HAP-1 (cell line): ENCODE data around the gene COPE.
A peak's percentile ranks its signal among the peaks of the same experiment; 100 is the strongest.

Experiments used
- DNase-seq, 2 experiments: peaks; one replicate each; pipeline ENCODE4 v3.0.0-alpha.2; 2016 to 2020; ENCODE audit warnings: low spot score in 2 of 2
- H3K27me3 ChIP-seq: fragments of 250-450 bp; sonication (Bioruptor Pico); 2 replicates; pipeline ENCODE4 v1.5.1; 2020; ENCODE audit warnings: low read depth, mild to moderate bottlenecking, moderate library complexity
- H3K36me3 ChIP-seq: fragments of 250-450 bp; sonication (Bioruptor Pico); replicated peaks from 2 replicates; pipeline ENCODE4 v1.5.1; 2020; ENCODE audit warnings: mild to moderate bottlenecking
- H3K4me1 ChIP-seq: fragments of 250-450 bp; sonication (Bioruptor Pico); 2 replicates; pipeline ENCODE4 v1.5.1; 2020; ENCODE audit warnings: mild to moderate bottlenecking
- H3K4me3 ChIP-seq: fragments of 250-450 bp; sonication (Bioruptor Pico); 2 replicates; pipeline ENCODE4 v1.5.1; 2020; ENCODE audit warnings: mild to moderate bottlenecking, moderate library complexity
- H3K9me3 ChIP-seq: fragments of 250-450 bp; sonication (Bioruptor Pico); 2 replicates; pipeline ENCODE4 v1.5.1; 2020; ENCODE audit warnings: mild to moderate bottlenecking, moderate library complexity
- in situ Hi-C: fragments of 300-500 bp; cut with MboI; formaldehyde crosslinking; loops from 3 replicates; pipeline ENCODE4 v1.14.3; 2020; ENCODE audit warnings: low sequenced_read_pairs, inconsistent platforms, mixed read lengths

Gene COPE

DNA sequence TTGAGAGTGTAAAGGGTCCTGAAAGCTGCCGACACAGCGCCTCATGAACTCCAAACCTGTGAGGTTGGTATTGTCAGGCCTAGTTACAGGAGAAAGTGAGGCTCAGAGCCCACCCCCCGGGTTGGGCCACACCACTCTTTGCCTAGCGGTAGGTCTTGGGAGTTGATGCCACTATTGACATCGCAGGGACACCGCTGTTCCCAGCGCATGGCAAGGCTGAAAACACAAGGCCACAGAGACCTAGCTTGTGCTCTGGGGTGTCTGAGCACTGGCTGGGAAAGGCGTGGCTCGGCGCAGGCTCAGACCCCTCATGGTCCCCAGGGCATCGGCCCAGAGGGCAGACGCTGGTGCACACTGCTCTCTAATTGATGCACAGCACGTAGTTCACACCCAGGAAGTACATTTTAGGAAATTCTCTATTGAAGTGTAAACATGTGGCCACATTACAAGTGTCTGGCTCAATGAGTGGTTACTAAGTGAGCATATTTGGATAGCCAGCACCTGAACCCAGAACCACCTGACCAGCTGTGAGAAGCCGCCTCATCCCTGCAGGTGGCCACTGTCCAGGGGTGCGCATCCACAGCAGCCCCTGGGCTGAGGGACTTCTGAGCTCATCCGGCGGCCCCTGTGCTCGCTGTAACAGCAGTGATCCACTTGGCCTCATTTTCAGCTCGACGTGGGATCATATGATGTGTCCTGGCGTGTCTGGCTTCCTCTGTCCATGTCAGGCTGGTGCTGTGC lies 60.1 kb downstream of the COPE start:
- Histone ChIP-seq H3K27me3 (no peaks in the 10 kb centered on the region), H3K4me3 (no peak overlapping the region), H3K4me1 (no peaks in the 10 kb centered on the region), H3K9me3 (no peaks in the 10 kb centered on the region), H3K36me3 (peaks cover 97% of the 10 kb centered on the region)
- DNase-seq = no peak
- in situ Hi-C loops = loop anchor here (10.0 kb wide), 1 partner anchor 404 kb away; no protein-coding TSS in a partner anchor

DNA sequence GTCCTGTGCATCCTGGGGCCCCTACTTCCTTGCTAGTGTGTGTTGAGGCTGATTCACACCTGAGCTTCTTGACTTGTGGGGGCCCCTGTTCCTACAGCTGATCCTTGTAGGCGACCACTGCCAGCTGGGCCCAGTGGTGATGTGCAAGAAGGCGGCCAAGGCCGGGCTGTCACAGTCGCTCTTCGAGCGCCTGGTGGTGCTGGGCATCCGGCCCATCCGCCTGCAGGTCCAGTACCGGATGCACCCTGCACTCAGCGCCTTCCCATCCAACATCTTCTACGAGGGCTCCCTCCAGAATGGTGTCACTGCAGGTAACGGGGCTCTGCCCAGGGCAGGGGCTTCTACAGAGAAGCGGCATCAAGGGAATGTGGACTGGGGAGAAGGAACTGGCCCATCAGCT lies 62.0 kb downstream of the COPE start:
- H3K36me3 ChIP-seq = peaks cover 98% of the 10 kb centered on the region
- H3K27me3 ChIP-seq = no peaks in the 10 kb centered on the region
- DNase-seq = no peak
- no peaks in the 10 kb centered on the region for H3K4me1 ChIP-seq
- no peaks in the 10 kb centered on the region for H3K9me3 ChIP-seq
- H3K4me3 ChIP-seq = no peak overlapping the region
- in situ Hi-C loops = loop anchor here (10.0 kb wide), 1 partner anchor 402 kb away; no protein-coding TSS in a partner anchor

DNA sequence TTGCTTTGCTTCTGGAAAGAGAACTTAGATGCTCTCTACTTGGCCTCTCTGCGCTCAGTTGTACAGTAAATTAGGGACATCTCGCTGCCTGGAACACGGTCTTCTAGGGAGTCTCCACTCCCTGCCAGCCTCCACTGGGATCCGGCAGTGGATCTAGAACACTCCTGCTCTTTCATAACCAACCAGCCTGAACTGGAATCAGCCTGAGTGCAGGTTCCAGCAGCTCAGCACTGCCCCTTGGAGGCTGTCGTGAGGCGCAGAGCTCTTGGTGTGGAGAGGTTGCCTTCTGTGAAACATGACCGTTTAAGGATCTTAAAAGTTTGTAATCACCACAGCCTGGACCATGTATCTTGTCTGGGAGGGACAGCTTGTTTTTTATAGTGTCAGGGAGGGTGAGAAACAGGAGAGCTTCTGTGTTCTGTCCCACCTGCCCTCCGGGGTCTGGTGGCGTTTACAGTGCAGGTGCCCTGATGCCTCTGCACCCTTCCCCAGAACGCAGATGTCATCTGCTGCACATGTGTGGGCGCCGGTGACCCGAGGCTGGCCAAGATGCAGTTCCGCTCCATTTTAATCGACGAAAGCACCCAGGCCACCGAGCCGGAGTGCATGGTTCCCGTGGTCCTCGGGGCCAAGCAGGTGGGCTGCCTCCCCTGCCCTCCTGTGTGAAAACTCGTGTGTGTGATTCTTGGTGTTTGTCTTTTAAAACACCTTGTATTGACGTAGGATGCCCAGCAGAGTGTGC lies 62.6 kb downstream of the COPE start:
- no peaks in the 10 kb centered on the region for H3K27me3 ChIP-seq
- in situ Hi-C loops = loop anchor here (10.0 kb wide), 1 partner anchor 402 kb away; no protein-coding TSS in a partner anchor
- H3K36me3 ChIP-seq = peaks cover 98% of the 10 kb centered on the region
- no peaks in the 10 kb centered on the region for H3K4me1 ChIP-seq
- DNase-seq = peak in 1 of 2 experiments; percentile 50
- no peaks in the 10 kb centered on the region for H3K9me3 ChIP-seq
- no peak overlapping the region for H3K4me3 ChIP-seq

DNA sequence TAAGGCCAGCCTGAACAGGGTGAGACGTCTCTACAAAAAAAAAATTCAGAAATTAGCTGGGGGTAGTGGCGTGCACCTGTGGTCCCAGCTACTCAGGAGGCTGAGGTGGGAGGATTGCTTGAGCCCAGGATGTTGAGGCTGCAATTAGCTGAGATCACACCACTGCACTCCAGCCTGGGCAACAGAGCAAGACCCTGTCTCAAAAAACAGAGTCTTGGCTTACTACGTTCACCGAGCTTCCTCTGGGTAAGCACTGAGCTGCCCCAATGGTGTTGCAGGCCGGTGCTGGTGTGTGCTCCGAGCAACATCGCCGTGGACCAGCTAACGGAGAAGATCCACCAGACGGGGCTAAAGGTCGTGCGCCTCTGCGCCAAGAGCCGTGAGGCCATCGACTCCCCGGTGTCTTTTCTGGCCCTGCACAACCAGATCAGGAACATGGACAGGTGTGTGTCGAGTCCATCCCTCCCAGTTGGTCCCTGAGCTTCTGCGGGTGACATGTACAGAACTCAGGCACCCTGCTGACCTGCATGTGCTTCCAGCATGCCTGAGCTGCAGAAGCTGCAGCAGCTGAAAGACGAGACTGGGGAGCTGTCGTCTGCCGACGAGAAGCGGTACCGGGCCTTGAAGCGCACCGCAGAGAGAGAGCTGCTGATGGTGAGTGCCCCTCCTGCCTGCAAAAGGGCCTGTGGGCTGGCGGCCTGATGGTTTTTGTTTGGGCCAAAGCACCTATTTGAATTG lies 63.4 kb downstream of the COPE start:
- Histone ChIP-seq H3K9me3 (no peaks in the 10 kb centered on the region), H3K27me3 (no peaks in the 10 kb centered on the region), H3K4me3 (no peak overlapping the region), H3K36me3 (peaks cover 98% of the 10 kb centered on the region), H3K4me1 (no peaks in the 10 kb centered on the region)
- no peak for DNase-seq
- in situ Hi-C loops = loop anchor here (10.0 kb wide), 1 partner anchor 401 kb away; no protein-coding TSS in a partner anchor

DNA sequence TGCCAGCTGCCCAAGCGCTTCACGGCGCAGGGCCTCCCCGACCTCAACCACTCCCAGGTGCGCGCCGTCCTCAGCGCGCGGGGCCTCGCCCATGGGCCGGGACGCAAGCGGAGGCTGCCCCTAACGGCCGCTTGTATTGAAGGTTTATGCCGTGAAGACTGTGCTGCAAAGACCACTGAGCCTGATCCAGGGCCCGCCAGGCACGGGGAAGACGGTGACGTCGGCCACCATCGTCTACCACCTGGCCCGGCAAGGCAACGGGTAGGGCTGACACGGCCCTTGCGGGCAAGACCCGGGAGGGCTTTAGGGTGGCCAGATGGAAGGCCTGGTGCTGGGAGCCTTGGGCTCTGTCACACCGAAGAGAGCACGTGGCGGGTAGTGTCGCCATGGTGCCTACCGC lies 64.2 kb downstream of the COPE start:
- H3K36me3 ChIP-seq = peaks cover 98% of the 10 kb centered on the region
- in situ Hi-C loops = loop anchor here (10.0 kb wide), 1 partner anchor 400 kb away; no protein-coding TSS in a partner anchor

DNA sequence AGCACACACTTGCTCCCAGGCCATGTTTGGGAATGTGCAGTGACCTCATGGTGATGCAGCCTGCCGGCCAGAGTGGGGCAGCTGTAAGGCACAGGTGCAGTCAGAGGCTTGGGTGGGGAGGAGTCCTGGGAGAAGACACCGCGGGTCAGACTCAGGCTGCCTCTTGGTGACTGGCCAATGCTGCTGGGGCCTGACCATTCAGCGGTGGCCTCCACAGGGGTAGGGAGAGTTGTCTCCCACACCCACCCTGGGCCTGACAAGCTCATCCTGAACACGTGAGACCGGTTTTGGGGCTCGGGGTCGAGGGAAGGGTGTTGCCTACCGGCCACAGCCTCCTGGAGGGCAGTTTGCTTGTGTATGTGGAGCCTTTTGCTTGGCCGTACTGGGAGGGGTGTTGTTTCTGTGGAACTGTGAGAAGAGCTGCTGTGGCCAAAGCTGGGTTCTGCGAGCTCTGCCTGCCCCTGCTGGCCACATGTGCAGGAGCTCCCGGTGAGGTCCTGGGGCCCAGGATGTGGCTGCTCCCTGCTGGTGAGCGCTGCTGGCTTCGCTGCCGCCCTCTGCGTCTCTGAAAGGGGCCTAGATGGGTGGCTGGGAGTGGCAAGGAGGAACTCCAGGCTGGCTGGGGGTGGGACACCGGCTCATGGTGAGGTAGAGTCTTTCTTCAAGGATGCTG lies 65.3 kb downstream of the COPE start:
- no peak for DNase-seq
- in situ Hi-C loops = loop anchor here (10.0 kb wide), 1 partner anchor 399 kb away; no protein-coding TSS in a partner anchor
- Histone ChIP-seq H3K27me3 (no peaks in the 10 kb centered on the region), H3K9me3 (no peaks in the 10 kb centered on the region), H3K4me3 (no peak overlapping the region), H3K4me1 (no peaks in the 10 kb centered on the region), H3K36me3 (peaks cover 98% of the 10 kb centered on the region)

More for the DNA sequence above, 64.2 kb downstream of the COPE start:
- Histone ChIP-seq H3K4me1 (no peaks in the 10 kb centered on the region), H3K27me3 (no peaks in the 10 kb centered on the region), H3K4me3 (no peak overlapping the region), H3K9me3 (no peaks in the 10 kb centered on the region)
- no peak for DNase-seq

DNA sequence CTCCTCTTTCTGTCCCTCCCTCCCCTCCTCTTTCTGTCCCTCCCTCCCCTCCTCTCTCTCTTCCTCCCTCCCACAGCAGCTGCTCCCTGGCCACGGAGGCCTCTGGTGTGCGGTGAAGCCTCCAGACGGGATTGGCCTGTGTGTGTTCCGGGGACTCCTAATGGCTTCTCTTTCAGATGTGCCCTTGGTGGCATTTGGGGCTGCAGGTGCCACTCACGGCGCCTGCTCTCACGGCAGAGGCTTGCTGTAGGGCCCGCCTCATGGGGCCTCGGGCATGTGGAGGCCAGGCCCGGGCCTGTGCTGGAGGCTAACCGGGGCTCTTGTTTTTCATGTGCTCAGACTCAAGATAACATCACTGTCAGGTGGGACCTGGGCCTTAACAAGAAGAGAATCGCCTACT lies 66.5 kb downstream of the COPE start:
- H3K27me3 ChIP-seq = no peaks in the 10 kb centered on the region
- no peaks in the 10 kb centered on the region for H3K9me3 ChIP-seq
- DNase-seq = no peak
- peaks cover 98% of the 10 kb centered on the region for H3K36me3 ChIP-seq
- no peaks in the 10 kb centered on the region for H3K4me1 ChIP-seq
- in situ Hi-C loops = loop anchor here (10.0 kb wide), 1 partner anchor 398 kb away; no protein-coding TSS in a partner anchor
- no peak overlapping the region for H3K4me3 ChIP-seq

DNA sequence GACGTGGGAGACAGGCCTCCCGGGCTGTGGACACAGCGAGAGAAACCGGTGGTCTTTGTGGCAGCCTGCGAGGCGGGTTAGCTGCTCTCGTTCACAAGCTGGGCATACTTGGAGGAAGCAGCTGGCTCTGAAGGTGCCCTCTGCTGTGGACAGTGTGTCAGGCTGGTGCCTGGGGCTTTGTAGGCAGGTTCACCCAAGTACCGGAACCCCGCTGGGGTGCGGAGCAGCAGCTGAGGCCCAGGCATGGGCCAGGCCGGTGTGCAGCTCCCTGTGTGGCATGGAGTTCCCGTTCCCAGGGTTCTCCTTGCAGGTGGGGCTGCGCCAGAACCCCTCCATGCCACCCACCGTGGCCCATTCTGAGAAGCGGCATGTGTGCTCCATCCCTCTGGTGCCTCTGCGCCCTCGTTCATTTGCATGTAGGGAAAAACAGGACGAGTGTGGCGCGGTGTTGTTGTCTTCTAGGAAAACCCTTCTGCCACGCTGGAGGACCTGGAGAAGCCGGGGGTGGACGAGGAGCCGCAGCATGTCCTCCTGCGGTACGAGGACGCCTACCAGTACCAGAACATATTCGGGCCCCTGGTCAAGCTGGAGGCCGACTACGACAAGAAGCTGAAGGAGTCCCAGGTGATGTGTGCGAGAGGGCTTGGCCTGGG lies 67.4 kb downstream of the COPE start:
- Histone ChIP-seq H3K27me3 (no peaks in the 10 kb centered on the region), H3K4me3 (no peak overlapping the region), H3K4me1 (no peaks in the 10 kb centered on the region), H3K9me3 (no peaks in the 10 kb centered on the region), H3K36me3 (peaks cover 94% of the 10 kb centered on the region)
- in situ Hi-C loops = loop anchor here (10.0 kb wide), 1 partner anchor 397 kb away; no protein-coding TSS in a partner anchor
- no peak for DNase-seq

DNA sequence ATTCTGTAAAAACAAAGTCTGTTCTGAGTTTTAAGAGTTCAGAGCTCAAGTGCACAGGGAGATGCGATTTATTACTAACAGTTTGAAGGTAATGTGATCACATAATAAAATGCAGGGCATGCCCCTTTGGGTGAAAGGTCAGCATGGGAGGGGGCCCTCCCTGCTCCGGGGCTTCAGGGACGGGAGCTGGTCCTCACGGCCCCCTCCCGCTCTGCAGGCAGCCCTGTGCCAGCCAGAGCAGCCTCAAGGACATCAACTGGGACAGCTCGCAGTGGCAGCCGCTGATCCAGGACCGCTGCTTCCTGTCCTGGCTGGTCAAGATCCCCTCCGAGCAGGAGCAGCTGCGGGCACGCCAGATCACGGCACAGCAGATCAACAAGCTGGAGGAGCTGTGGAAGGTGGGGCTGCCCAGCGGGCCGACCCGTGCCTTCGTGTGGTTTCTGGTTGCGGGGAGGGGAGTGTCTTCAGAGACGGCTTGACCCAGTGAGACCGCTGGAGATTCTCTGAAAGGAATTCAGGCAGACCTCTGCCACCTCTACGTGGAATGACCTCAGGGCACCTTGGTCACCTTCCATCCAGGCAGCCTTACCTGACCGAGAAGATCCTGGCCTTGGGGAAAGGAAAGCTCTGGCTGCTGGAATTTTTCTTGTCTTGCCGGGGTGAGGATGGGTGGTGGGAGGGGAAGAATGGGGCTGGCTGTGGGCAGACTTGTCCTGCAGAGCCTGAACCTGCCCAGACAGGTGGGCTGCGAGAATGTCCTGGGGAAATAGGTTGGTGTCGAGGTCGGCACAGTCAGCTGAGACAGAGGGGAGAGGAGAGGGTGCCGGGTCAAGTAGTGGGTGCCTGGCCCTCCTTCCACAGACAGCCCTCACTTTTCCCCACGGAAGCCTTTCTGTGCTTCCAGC lies 68.5 kb downstream of the COPE start:
- Histone ChIP-seq H3K9me3 (no peaks in the 10 kb centered on the region), H3K4me3 (no peak overlapping the region), H3K4me1 (no peaks in the 10 kb centered on the region), H3K27me3 (no peaks in the 10 kb centered on the region), H3K36me3 (peaks cover 84% of the 10 kb centered on the region)
- in situ Hi-C loops = loop anchor here (10.0 kb wide), 1 partner anchor 396 kb away; no protein-coding TSS in a partner anchor
- DNase-seq = no peak

DNA sequence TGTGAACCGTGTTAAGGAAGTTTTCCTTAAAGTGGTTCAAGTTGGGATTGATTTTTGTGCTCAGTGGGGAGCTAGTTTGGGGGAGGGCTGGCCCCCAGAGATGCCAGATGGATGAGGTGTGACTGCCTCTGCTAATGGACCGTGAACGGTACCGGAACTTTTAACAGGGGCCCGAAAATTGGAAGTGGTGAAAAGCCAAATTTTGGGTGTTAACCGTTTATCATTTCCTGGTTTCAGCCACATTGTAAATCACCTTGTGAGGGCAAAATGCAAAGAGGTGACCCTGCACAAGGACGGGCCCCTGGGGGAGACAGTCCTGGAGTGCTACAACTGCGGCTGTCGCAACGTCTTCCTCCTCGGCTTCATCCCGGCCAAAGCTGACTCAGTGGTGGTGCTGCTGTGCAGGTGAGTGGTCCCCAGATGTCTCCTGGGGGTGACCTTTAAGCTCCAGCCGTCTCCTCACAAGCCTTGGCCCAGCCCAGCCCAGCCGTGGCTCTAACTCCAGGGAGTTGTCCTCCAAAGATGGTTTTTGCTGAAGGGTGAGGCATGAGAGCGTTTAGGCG lies 69.3 kb downstream of the COPE start:
- H3K27me3 ChIP-seq = no peaks in the 10 kb centered on the region
- no peak overlapping the region for H3K4me3 ChIP-seq
- in situ Hi-C loops = loop anchor here (10.0 kb wide), 1 partner anchor 395 kb away; no protein-coding TSS in a partner anchor
- DNase-seq = no peak
- H3K36me3 ChIP-seq = peaks cover 76% of the 10 kb centered on the region
- no peaks in the 10 kb centered on the region for H3K4me1 ChIP-seq
- no peaks in the 10 kb centered on the region for H3K9me3 ChIP-seq
